Measurements from ENCODE around the gene CARMIL1. TPM values are rescaled to one million over a fixed set of nuclear protein-coding genes. Genes with fewer than 3 reads are reported as not detected.

The CARMIL1 gene
- total and polyA plus RNA-seq, 2 donors from 2014 or later, result 22.3 to 51.1 TPM

DNA sequence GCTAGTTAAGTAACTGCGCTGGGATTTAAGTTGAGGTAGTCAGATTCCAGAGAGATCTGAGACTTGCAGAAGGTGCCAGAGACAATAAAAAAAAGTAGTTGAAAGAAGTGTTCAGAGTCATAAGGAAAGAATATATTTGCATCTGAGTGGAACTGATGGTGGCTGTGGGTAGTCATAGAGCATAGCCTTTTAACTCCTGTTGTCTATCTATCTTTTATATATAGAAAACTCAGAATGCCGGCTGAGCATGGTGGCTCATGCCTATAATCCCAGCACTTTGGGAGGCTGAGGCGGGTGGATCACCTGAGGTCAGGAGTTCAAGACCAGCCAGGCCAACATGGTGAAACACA, 62.0 kb downstream of the CARMIL1 start:
- no peaks in the 10 kb centered on the region for H3K27me3 ChIP-seq (ENCODE audit: control insufficient read depth, insufficient read depth, low read length)
- H3K36me3 ChIP-seq (ENCODE audit: control insufficient read depth in 2 of 3, insufficient read depth in 3 of 3, low read length in 3 of 3), result no peaks in the 10 kb centered on the region
- no peaks in the 10 kb centered on the region for H3K9me3 ChIP-seq (ENCODE audit: control insufficient read depth in 2 of 3, insufficient read depth in 1 of 3, low read length in 3 of 3)
- no peak for DNase-seq
- peaks cover 0 to 6% (median 5%) of the 10 kb centered on the region in 3 donors for H3K4me1 ChIP-seq (ENCODE audit: control insufficient read depth in 2 of 3, insufficient read depth in 2 of 3, low read depth in 1 of 3, low read length in 3 of 3)
- H3K27ac ChIP-seq (ENCODE audit: low read depth in 2 of 2, low read length in 2 of 2), result no peak overlapping the region
- no peak overlapping the region for H3K9ac ChIP-seq (ENCODE audit: low read length in 3 of 3)
- no peak overlapping the region for H3K4me3 ChIP-seq (ENCODE audit: low read length in 3 of 3)
- TF ChIP-seq, protein P1, sequence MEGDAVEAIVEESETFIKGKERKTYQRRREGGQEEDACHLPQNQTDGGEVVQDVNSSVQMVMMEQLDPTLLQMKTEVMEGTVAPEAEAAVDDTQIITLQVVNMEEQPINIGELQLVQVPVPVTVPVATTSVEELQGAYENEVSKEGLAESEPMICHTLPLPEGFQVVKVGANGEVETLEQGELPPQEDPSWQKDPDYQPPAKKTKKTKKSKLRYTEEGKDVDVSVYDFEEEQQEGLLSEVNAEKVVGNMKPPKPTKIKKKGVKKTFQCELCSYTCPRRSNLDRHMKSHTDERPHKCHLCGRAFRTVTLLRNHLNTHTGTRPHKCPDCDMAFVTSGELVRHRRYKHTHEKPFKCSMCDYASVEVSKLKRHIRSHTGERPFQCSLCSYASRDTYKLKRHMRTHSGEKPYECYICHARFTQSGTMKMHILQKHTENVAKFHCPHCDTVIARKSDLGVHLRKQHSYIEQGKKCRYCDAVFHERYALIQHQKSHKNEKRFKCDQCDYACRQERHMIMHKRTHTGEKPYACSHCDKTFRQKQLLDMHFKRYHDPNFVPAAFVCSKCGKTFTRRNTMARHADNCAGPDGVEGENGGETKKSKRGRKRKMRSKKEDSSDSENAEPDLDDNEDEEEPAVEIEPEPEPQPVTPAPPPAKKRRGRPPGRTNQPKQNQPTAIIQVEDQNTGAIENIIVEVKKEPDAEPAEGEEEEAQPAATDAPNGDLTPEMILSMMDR (IDR thresholded peaks at IDR 0.05; ENCODE audit: borderline replicate concordance, extremely low read depth, insufficient read depth), result no peak
- FAIRE-seq, result no peak
- intact Hi-C loops (cut with DNase I), result no loop called here

DNA sequence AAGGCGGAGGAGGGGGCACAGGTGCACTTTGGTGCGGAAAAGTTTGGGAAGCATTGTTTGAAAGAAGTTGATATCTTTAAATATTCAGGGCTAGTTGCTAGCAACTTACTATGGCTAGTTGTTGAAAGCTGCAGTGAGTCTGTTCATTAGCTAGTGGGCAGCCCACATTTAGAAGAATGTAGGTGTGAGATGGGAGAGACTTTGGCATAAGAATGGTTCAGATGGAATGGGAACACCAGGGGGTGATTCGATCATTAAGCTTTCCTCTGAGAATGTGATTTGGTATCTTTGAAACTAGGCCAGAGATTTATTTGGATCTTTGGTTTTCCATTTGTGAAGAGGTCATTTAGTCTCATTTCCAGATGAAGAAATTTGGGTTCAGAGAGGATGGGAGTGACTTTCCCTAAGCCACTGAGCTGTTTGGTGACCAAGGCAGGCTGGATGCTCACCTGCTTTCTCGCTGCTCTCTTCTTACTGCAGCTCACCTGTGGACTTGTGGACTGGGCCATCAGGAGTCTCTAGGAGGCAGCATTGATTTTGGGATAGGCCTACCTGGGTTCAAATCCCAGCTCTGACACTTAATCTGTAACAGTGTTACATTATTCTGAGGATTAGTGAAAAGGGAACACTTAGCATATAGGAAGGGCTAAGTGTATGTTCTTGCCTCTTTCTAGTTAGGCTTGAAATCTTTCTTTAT, 62.9 kb downstream of the CARMIL1 start:
- TF ChIP-seq, protein P1 (IDR thresholded peaks at IDR 0.05; ENCODE audit: borderline replicate concordance, extremely low read depth, insufficient read depth), result no peak
- no peak overlapping the region for H3K9ac ChIP-seq (ENCODE audit: low read length in 3 of 3)
- intact Hi-C loops (cut with DNase I), result no loop called here
- no peaks in the 10 kb centered on the region for H3K36me3 ChIP-seq (ENCODE audit: control insufficient read depth in 2 of 3, insufficient read depth in 3 of 3, low read length in 3 of 3)
- H3K27ac ChIP-seq (ENCODE audit: low read depth in 2 of 2, low read length in 2 of 2), result no peak overlapping the region
- H3K4me3 ChIP-seq (ENCODE audit: low read length in 3 of 3), result no peak overlapping the region
- peaks cover 0 to 3% (median 0%) of the 10 kb centered on the region in 3 donors for H3K4me1 ChIP-seq (ENCODE audit: control insufficient read depth in 2 of 3, insufficient read depth in 2 of 3, low read depth in 1 of 3, low read length in 3 of 3)
- H3K9me3 ChIP-seq (ENCODE audit: control insufficient read depth in 2 of 3, insufficient read depth in 1 of 3, low read length in 3 of 3), result no peaks in the 10 kb centered on the region
- H3K27me3 ChIP-seq (ENCODE audit: control insufficient read depth, insufficient read depth, low read length), result no peaks in the 10 kb centered on the region
- no peak for FAIRE-seq
- no peak for DNase-seq

DNA sequence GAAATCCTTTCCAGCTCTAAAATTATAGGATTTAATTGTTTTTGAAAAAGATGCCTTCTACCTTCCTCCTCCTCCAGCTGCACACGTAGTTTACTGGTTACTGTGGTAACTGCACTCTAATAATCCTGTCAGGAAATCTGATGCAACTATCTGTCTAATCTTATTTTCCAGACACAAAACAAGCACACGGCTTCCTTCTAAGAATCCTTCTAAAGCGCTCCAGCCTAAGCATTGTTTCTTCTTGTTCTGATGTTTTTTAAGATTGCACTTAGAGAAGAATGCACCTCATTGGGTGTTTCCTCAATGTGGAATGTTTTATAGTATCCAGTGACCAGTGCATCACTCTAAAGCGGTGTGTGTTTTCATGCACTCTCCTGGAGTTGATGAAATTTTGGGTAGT, 63.6 kb downstream of the CARMIL1 start:
- H3K9me3 ChIP-seq (ENCODE audit: control insufficient read depth in 2 of 3, insufficient read depth in 1 of 3, low read length in 3 of 3), result no peaks in the 10 kb centered on the region
- FAIRE-seq, result no peak
- no peak overlapping the region for H3K4me3 ChIP-seq (ENCODE audit: low read length in 3 of 3)
- TF ChIP-seq, protein P1 (IDR thresholded peaks at IDR 0.05; ENCODE audit: borderline replicate concordance, extremely low read depth, insufficient read depth), result no peak
- no peak overlapping the region for H3K27ac ChIP-seq (ENCODE audit: low read depth in 2 of 2, low read length in 2 of 2)
- H3K9ac ChIP-seq (ENCODE audit: low read length in 3 of 3), result no peak overlapping the region
- intact Hi-C loops (cut with DNase I), result no loop called here
- H3K36me3 ChIP-seq (ENCODE audit: control insufficient read depth in 2 of 3, insufficient read depth in 3 of 3, low read length in 3 of 3), result no peaks in the 10 kb centered on the region
- peaks cover 0 to 3% (median 0%) of the 10 kb centered on the region in 3 donors for H3K4me1 ChIP-seq (ENCODE audit: control insufficient read depth in 2 of 3, insufficient read depth in 2 of 3, low read depth in 1 of 3, low read length in 3 of 3)
- H3K27me3 ChIP-seq (ENCODE audit: control insufficient read depth, insufficient read depth, low read length), result no peaks in the 10 kb centered on the region
- peak in 2 of 5 donors; percentile 34 to 39 for DNase-seq

DNA sequence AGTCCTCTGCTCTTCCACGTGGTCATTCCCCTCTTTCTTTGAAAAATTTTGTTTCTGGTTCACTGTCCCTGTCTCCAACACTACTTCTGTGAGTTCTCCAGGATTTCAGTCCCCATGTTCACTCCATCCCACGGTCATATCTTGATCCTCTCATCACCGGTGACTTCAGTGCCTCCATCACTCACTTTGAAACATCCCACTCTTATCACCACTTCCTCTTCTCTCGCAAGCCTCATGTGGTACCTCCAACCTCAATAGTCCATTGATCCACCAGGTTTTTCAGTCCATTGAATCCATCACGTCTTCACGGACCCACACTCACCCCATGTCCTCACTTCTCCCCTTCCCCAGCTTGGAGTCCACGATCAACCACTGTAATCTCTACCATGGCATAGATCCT, 64.8 kb downstream of the CARMIL1 start:
- Histone ChIP-seq H3K9ac (ENCODE audit: low read length in 3 of 3) (no peak overlapping the region), H3K4me3 (ENCODE audit: low read length in 3 of 3) (no peak overlapping the region), H3K27me3 (ENCODE audit: control insufficient read depth, insufficient read depth, low read length) (no peaks in the 10 kb centered on the region), H3K4me1 (ENCODE audit: control insufficient read depth in 2 of 3, insufficient read depth in 2 of 3, low read depth in 1 of 3, low read length in 3 of 3) (peaks cover 0 to 3% (median 0%) of the 10 kb centered on the region in 3 donors), H3K27ac (ENCODE audit: low read depth in 2 of 2, low read length in 2 of 2) (no peak overlapping the region), H3K36me3 (ENCODE audit: control insufficient read depth in 2 of 3, insufficient read depth in 3 of 3, low read length in 3 of 3) (no peaks in the 10 kb centered on the region), H3K9me3 (ENCODE audit: control insufficient read depth in 2 of 3, insufficient read depth in 1 of 3, low read length in 3 of 3) (no peaks in the 10 kb centered on the region)
- intact Hi-C loops (cut with DNase I), result no loop called here
- DNase-seq, result no peak
- no peak for FAIRE-seq
- TF ChIP-seq, protein P1 (IDR thresholded peaks at IDR 0.05; ENCODE audit: borderline replicate concordance, extremely low read depth, insufficient read depth), result no peak

All from kidney (tissue), 14 donors.